GM18502 (cell line): ENCODE data around the gene GNG7.
"Not testable (repeated sequence)": the region's sequence is repeated elsewhere in the genome, so short reads cannot be mapped to it uniquely, and the experiment has no call there.

Experiments used
- ATAC-seq: cut with Tn5 transposase; IDR thresholded peaks from one replicate; pipeline ENCODE4 v1.9.1; 2021; ENCODE audit warnings: mild to moderate bottlenecking; ENCODE audit not compliant: unreplicated experiment, poor library complexity

GNG7 gene

DNA sequence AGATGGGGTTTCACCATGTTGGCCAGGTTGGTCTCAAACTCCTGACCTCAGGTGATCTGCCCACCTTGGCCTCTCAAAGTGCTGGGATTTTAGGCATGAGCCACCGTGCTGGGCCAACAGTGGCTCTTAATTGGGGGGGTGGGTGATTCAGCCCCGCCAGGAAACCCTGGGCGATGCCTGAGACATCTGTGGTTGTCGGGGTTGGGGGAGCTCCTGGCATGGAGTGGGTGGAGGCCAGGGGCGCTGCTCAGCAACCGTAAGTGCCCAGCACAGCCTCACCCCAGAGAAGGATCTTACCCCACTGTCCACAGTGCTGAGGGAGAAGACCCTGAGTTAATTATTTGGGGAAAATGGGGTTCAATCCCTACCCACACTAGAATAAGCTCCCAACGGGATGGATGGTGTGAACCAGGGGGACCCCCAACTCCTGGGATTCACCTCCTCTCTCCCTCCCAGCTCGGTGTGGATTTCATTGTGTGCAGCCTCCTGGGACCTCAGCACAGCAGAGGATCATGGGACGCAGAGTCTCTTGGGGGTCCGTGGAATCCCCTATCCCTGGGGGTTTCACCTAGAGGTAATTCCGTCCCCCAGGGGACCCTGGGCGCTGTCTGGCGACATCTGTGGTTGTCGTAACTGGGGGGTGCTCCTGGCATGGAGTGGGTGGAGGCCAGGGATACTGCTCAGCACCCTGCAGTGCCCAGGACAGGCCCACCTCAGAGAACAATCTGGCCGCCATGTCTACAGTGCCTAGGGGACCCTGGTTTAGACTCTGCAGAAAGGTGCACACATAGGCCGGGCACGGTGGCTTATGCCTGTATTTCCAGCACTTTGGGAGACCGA is 157.7 kb downstream of the GNG7 start:
- no peak for ATAC-seq

GRCh38 chr19:2543463-2544442 is 158.7 kb downstream of the GNG7 start:
- ATAC-seq, result no peak

- ATAC-seq, result not testable (repeated sequence)
These were observed 159.4 kb downstream of the GNG7 start for GRCh38 chr19:2543072-2543462.

- no peak for ATAC-seq
These were observed 160.0 kb downstream of the GNG7 start for GRCh38 chr19:2542341-2543069.

GRCh38 chr19:2540646-2541454 is 161.6 kb downstream of the GNG7 start:
- ATAC-seq, result no peak

DNA sequence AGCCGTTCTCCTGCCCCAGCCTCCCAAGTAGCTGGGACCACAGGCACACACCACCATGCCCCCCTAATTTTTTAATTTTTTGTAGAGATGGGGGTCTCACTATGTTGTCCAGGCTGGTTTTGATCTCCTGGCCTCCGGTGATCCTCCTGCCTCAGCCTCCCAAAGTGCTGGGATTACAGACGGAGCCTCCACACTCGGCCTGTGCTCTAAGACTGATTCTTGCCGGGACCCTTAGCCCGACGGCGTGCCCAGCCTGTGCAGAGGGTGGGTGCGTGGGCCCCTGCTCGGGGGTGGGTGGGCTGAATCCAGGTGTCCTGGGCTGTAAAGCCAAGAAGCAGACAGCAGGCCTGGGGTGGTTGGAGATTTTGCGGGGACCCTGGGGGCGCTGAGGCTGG is 162.2 kb downstream of the GNG7 start:
- ATAC-seq, result no peak

DNA sequence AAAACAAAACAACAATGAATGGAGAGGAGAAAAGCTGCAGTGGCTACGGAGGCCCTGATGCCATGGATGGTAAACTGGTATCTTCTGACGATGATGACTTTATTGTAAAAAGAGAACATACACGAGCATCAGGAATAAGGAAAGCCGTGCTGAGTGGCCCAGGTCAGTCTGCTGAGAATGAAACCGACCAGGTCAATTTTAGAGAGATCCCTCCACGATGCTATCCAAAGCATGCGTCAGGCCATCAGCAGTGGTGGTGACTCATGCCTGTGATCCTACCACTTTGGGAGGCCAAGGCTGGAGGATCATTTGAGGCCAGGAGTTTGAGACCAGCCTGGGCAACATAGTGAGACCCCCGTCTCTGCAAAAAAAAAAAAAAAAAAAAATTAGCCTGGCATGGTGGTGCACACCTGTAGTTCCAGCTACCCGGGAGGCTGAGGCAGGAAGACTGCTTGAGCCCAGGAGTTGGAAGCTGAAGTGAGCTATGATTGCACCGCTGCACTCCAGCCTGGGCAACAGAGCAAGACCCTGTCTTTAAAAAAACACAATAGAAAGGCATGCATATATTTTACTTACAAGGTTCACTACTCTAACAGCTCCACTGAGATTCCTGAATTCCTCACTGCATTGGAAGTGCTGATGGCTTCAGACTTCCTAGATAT is 164.3 kb downstream of the GNG7 start:
- ATAC-seq, result no peak

DNA sequence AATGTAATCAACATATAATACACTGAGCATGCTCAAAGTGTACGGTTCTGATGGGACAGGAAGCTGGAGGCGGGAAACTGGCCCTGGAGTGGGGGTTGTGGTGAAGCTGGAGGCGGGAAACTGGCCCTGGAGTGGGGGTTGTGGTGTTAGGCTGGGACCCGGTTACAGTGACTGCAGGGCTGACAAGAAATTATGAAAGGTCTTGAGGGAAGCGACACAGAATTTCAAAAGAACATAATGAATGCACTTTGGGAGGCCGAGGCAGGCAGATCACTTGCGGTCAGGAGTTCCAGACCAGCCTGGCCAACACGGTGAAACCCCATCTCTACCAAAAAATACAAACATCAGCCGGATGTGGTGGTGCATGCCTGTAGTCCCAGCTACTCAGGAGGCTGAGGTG is 164.9 kb downstream of the GNG7 start:
- ATAC-seq, result not testable (repeated sequence)

DNA sequence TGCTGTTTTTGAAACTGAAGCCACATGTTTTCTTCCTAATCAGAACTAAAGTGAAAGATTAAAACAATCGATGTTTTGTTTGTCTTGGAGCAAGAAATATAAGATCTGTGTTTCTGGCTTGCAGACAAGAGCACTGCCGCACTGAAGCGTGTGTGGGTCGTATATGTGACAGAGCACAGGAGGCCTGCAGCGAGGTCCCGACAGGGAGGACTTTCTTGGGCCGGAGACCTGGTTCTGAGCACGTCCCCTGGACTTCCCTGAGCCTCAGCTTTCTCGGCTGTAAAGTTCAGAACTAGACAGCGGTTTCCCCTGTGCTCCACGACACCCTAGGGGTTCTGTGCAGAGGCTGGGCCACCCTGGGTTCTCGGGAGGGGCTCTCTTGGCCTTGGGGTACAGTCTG is 166.0 kb downstream of the GNG7 start:
- no peak for ATAC-seq

DNA sequence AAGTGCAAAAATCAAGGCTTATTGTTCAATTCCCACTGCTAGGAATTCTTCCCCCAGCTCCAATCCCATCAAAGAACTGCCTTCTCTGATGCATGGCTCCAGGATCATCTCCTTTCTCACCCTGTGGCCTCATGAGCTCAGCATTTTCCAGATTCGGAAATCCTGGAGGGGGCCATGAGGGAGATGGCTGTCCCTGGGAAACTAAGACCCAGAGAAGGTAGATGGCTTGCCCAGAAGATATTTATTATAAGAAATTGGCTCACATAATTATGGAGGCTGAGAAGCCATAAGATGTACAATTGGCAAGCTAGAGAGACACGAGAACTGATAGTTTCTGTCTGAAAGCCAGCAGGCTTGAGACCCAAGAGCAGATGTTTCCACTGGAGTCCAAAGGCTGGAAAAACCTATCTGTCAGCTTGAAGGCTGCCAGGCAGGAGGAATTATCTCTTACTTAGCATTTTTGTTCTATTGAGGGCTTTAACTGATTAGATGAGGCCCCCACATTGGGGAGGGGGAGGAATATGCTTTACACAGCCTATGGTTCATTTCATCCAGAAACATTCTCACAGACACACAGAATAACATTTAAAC is 168.0 kb downstream of the GNG7 start:
- no peak for ATAC-seq

DNA sequence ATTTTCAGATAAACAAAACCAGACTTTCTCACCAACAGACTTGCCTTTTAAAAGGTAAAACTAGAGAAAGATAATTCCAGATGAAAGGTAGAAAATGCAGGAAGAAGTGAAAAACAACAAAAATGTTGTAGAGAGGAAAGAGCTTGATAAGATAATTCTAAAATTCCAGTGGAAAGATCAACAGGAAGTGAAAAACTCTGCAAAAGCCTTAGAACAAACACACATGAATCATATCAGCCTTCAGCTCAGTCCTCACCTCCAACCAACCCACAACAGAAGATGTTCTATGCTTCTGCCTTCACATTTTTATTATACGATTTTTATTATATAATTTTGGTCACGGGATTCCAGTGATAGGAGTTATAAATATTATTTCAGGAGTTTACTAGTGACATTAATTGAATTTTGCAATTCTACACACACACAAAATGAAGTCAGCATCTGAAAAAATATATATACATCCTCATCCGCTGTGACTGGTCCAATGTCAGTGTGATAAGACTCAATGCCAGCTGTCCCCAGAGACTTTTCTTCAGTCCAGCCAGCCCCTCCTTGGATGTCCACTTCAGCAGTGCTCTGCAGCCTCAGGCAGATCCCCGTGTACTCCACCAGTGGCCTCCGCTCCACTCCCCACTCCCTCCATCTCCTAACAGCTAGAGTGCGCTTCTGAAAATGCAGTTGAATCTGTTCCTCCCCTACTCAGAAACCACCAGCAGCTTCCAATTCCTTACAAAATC is 168.6 kb downstream of the GNG7 start:
- ATAC-seq, result no peak

- no peak for ATAC-seq
These were observed 169.4 kb downstream of the GNG7 start for GRCh38 chr19:2533072-2533425.

- no peak for ATAC-seq
These were observed 170.0 kb downstream of the GNG7 start for GRCh38 chr19:2532252-2533071.

- ATAC-seq, result not testable (repeated sequence)
These were observed 172.6 kb downstream of the GNG7 start for GRCh38 chr19:2529942-2530341.

DNA sequence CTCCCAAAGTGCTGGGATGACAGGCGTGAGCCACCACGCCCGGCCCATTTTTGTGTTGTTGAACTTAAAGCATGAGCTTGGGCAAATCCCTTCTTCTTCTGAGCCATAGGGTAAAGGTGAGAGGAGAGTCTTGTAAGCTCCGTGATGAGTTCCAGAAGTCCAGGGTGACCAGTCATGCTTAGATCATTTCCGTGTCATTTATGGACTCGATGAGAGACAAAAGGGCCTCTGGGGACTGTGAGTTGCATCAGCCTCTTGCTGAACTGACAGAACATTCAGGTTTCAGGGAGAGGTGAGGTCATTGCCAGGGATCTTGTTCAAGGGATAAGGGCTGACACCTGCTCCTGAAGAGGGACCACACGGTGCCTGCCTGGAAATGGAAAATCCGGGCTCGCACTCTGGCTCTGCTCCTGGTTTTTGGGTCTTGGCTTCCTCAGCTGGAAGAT is 173.0 kb downstream of the GNG7 start:
- no peak for ATAC-seq

DNA sequence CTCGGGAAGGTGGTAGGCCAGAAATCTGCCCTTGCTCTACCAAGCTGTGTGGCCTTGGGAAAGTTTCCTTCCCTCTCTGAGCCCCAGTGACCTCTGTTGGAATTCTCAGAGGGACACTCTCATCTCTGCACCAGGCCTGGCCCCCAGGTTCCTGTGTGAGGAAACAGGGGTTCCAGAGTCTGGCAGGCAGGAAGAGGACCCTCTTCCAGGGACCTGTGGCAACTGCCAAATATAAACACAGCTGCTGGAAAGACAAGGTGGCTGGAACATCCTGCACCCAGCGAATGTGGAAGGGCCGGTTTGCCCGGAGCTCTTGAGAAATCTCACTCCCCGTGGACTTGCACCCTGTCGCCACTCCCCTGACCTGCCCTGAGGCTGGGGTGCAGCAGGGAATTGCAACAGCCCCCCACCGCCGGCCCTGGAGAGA is 173.8 kb downstream of the GNG7 start:
- no peak for ATAC-seq

GRCh38 chr19:2527686-2528085 is 174.8 kb downstream of the GNG7 start:
- no peak for ATAC-seq
